GM12878 (cell line): ENCODE measurements around the gene P4HA1. TPM values are rescaled to one million over a fixed set of nuclear protein-coding genes. Genes with fewer than 3 reads are reported as not detected.

Experiments
- ATAC-seq: fragments of 200-7000 bp; cut with Tn5 transposase; 3 replicates; pipeline ENCODE4 v1.9.1; 2020; ENCODE audit warnings: mild to moderate bottlenecking, moderate library complexity
- BruUV-seq: library from RNA; stranded (reverse); fragments of 400-500 nt; replicated peaks from 2 replicates; lab custom pipeline; 2021; lab: Mats Ljungman, UMichigan
- CTCF ChIA-PET: fragments of 300-600 bp; sonication (Branson Sonifier 250); formaldehyde crosslinking; extraction: SDS; loops from one replicate; lab custom pipeline; 2021; ENCODE audit warnings: inconsistent platforms; lab: Yijun Ruan, JAX
- POLR2A ChIA-PET: fragments of 350-600 bp; formaldehyde crosslinking; extraction: SDS; loops from one replicate; lab custom pipeline; 2021; ENCODE audit warnings: inconsistent platforms; lab: Charles Lee
- RAD21 ChIA-PET: fragments of 300-600 bp; sonication (Branson Sonifier 250); formaldehyde crosslinking; loops from one replicate; lab custom pipeline; 2023; ENCODE audit warnings: antibody characterized with exemption; ENCODE audit not compliant: unreplicated experiment; lab: Charles Lee
- SMC1A ChIA-PET: fragments of 300-600 bp; sonication (Branson Sonifier 250); formaldehyde crosslinking; loops from one replicate; lab custom pipeline; 2023; ENCODE audit not compliant: unreplicated experiment, uncharacterized antibody; lab: Charles Lee
- DNase-seq: peaks from one replicate; pipeline ENCODE4 v3.0.0-alpha.2; 2011; ENCODE audit warnings: low read depth, low spot score
- FAIRE-seq: peaks from 3 replicates; lab custom pipeline; 2011; peaks lifted over from hg19 to GRCh38; lab: Jason Lieb, UNC
- H2AFZ ChIP-seq: 2 replicates; pipeline ENCODE4 v1.6.0; 2011; ENCODE audit warnings: low read depth, low read length, control low read depth; ENCODE audit not compliant: control insufficient read depth
- H3K27ac ChIP-seq: 2 replicates; pipeline ENCODE4 v1.5.1; 2011; ENCODE audit warnings: control low read depth; ENCODE audit not compliant: control insufficient read depth, insufficient read depth
- H3K27me3 ChIP-seq, 2 experiments: replicated peaks in 1 of 2; 2 replicates each; pipeline versions ENCODE4 v1.6.0 to v1.6.1; 2011; ENCODE audit warnings: low read length in 1 of 2; ENCODE audit not compliant: control insufficient read depth in 2 of 2, insufficient read depth in 2 of 2
- H3K36me3 ChIP-seq, 2 experiments: 2 replicates each; pipeline ENCODE4 v1.5.1; 2011; ENCODE audit warnings: low read length in 1 of 2; ENCODE audit not compliant: control insufficient read depth in 2 of 2, insufficient read depth in 2 of 2
- H3K4me1 ChIP-seq: 2 replicates; pipeline ENCODE4 v1.6.1; 2011; ENCODE audit warnings: mild to moderate bottlenecking, low read length, moderate library complexity, mixed read lengths; ENCODE audit not compliant: control insufficient read depth, insufficient read depth
- H3K4me2 ChIP-seq: 2 replicates; pipeline ENCODE4 v1.6.0; 2011; ENCODE audit warnings: control low read depth; ENCODE audit not compliant: control insufficient read depth, insufficient read depth
- H3K4me3 ChIP-seq: fragments of 200-600 bp; sonication (generic); 2 replicates; pipeline ENCODE4 v1.5.1; 2016
- H3K79me2 ChIP-seq: 2 replicates; pipeline ENCODE4 v1.6.0; 2011; ENCODE audit warnings: low read length; ENCODE audit not compliant: control insufficient read depth, insufficient read depth
- H3K9ac ChIP-seq: 2 replicates; pipeline ENCODE4 v1.8.0; 2011; ENCODE audit warnings: low read length, control low read depth, mixed read lengths; ENCODE audit not compliant: control insufficient read depth, insufficient read depth
- H3K9me3 ChIP-seq: replicated peaks from 3 replicates; pipeline ENCODE4 v1.5.1; 2011; ENCODE audit warnings: mild to moderate bottlenecking, low read length; ENCODE audit not compliant: control insufficient read depth, insufficient read depth
- H4K20me1 ChIP-seq: 2 replicates; pipeline ENCODE4 v1.6.0; 2011; ENCODE audit not compliant: control insufficient read depth, insufficient read depth
- HDAC6 ChIP-seq: fragments of 200-600 bp; sonication (generic); IDR thresholded peaks from one replicate; pipeline ENCODE4 v1.8.0; 2017; ENCODE audit warnings: antibody characterized with exemption; ENCODE audit not compliant: unreplicated experiment
- MXI1 ChIP-seq: fragments of 150-350 bp; IDR thresholded peaks from 2 replicates; pipeline ENCODE4 v1.6.1; 2011; ENCODE audit warnings: low read depth, mild to moderate bottlenecking, inconsistent platforms, low read length, improper control_type of control experiment
- SMAD1 ChIP-seq: fragments of 450-650 bp; IDR thresholded peaks from 2 replicates; pipeline ENCODE4 v1.6.1; 2018; ENCODE audit warnings: mild to moderate bottlenecking, low read depth; ENCODE audit not compliant: partially characterized antibody
- WGBS: methylation state at CpG from one replicate; pipeline ENCODE4 v1.1.6; 2016; ENCODE audit warnings: low lambda C conversion rate; ENCODE audit not compliant: insufficient replicate concordance, insufficient coverage; ENCODE audit errors: missing lambda C conversion rate; 5-methylcytosine and 5-hydroxymethylcytosine counted together
- in situ Hi-C: fragments of 300-500 bp; cut with MboI; formaldehyde crosslinking; loops from 9 replicates; pipeline ENCODE4 v1.14.3; 2018; ENCODE audit warnings: mixed read lengths
- intact Hi-C: fragments of 100-400 bp; cut with micrococcal nuclease; formaldehyde crosslinking; loops from one replicate; pipeline ENCODE4 v1.14.2; 2022; ENCODE audit not compliant: unreplicated experiment
- polyA plus RNA-seq, 11 experiments: library from polyadenylated mRNA; depleted of rRNA in 4 of 11; unstranded in 6 of 11; stranded (reverse) in 5 of 11; fragments of >200 nt; fragmentation: Nextera tagmentation in 4 of 11; fragmentation: Illumina TruSeq in 1 of 11; extraction: Ambion mirVana in 4 of 11; extraction: Trizol in 1 of 11; gene quantifications; 1 replicate in 1 of 11; 2 replicates in 10 of 11; pipeline versions ENCODE4 v1.2.1 to v1.2.3, GENCODE V29; 2011 to 2016; ENCODE audit warnings: inconsistent platforms in 2 of 11, missing spikeins in 2 of 11, low read depth in 1 of 11
- total RNA-seq, 4 experiments: library from RNA; depleted of rRNA in 3 of 4; stranded (reverse); fragments of >200 nt in 3 of 4; fragmentation: Illumina TruSeq in 1 of 4; extraction: Trizol in 1 of 4; gene quantifications; 2 replicates each; pipeline versions ENCODE4 v1.2.1 to v1.2.3, GENCODE V29; 2013 to 2021
- TF ChIP-seq, protein P1 (sequence below): fragments of 450-650 bp; IDR thresholded peaks from 2 replicates; pipeline ENCODE4 v1.6.1; 2016; ENCODE audit warnings: mild to moderate bottlenecking

The P4HA1 gene
- total and polyA plus RNA-seq, 10 of the 15 experiments (the other 5 are each of a cell fraction or from before 2014, with no cell fraction given) = 15.0 to 160 (median 24.1) TPM

- no peak overlapping the region for H3K4me2 ChIP-seq
- FAIRE-seq = no peak
- H3K4me1 ChIP-seq = peaks cover 13% of the 10 kb centered on the region
- H4K20me1 ChIP-seq = peaks cover 9% of the 10 kb centered on the region; the same call in 1 of the 2 replicates
- H3K9me3 ChIP-seq = no peaks in the 10 kb centered on the region; the same call in 2 of the 3 replicates
- intact Hi-C loops = no loop called here
- in situ Hi-C loops = no loop called here
- no peak overlapping the region for H3K4me3 ChIP-seq
- H3K27ac ChIP-seq = no peak overlapping the region
- ChIA-PET CTCF (interaction anchor here (1.6 to 2.8 kb wide), 3 partner anchors 9 to 392 kb away, joined by 3 to 9 read pairs (median 5); partner anchors contain the start of gene P4HA1), SMC1A (interaction anchor here (2.3 kb wide), 1 partner anchor 9 kb away, joined by 11 read pairs; no protein-coding TSS in a partner anchor), RAD21 (interaction anchor here (0.7 kb wide), 1 partner anchor 9 kb away, joined by 3 read pairs; no protein-coding TSS in a partner anchor), POLR2A (interaction anchor here (0.7 to 2.8 kb wide), 4 partner anchors 9 to 1514 kb away, joined by 3 to 9 read pairs (median 4); partner anchors contain the start of gene P4HA1)
- peaks cover 92% of the 10 kb centered on the region for H3K79me2 ChIP-seq
- DNase-seq = no peak
- 96% methylated on average over 3 of the region's 4 CpGs for WGBS
- peaks cover 1 to 7% of the 10 kb centered on the region in 2 experiments; a peak in 2 of 4 replicates for H3K36me3 ChIP-seq
- no peak for ATAC-seq
- no peak overlapping the region for H2AFZ ChIP-seq
- H3K27me3 ChIP-seq = no peaks in the 10 kb centered on the region
- TF ChIP-seq SMAD1 (no peak), MXI1 (no peak), HDAC6 (no peak)
- TF ChIP-seq, protein P1, sequence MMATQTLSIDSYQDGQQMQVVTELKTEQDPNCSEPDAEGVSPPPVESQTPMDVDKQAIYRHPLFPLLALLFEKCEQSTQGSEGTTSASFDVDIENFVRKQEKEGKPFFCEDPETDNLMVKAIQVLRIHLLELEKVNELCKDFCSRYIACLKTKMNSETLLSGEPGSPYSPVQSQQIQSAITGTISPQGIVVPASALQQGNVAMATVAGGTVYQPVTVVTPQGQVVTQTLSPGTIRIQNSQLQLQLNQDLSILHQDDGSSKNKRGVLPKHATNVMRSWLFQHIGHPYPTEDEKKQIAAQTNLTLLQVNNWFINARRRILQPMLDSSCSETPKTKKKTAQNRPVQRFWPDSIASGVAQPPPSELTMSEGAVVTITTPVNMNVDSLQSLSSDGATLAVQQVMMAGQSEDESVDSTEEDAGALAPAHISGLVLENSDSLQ = no peak
- no TSS peak for BruUV-seq
- H3K9ac ChIP-seq = no peak overlapping the region
These were observed 9.8 kb downstream of the P4HA1 start for GRCh38 chr10:73086816-73087215.
